K562 (cell line): ENCODE measurements around the gene OOSP4B. TPM values are rescaled to one million over a fixed set of nuclear protein-coding genes. Genes with fewer than 3 reads are reported as not detected.
A peak's percentile ranks its signal among the peaks of the same experiment; 100 is the strongest.
"Not testable (repeated sequence)": the region's sequence is repeated elsewhere in the genome, so short reads cannot be mapped to it uniquely, and the experiment has no call there.

Source experiments
- ATAC-seq: fragments of 200-7000 bp; cut with Tn5 transposase; 3 replicates; pipeline ENCODE4 v1.9.1; 2020; ENCODE audit warnings: moderate library complexity
- BruUV-seq: library from RNA; stranded (reverse); fragments of 400-500 nt; replicated peaks from 2 replicates; lab custom pipeline; 2021; lab: Mats Ljungman, UMichigan
- CTCF ChIA-PET: fragments of 300-600 bp; formaldehyde crosslinking; extraction: SDS; loops from one replicate; lab custom pipeline; 2021; ENCODE audit warnings: low intra/inter-chr PET ratio; lab: Yijun Ruan, JAX
- POLR2A ChIA-PET: fragments of 300-600, 350-650 bp; sonication (Branson Sonifier 250); formaldehyde crosslinking; extraction: SDS; loops from one replicate; lab custom pipeline; 2021; ENCODE audit warnings: antibody characterized with exemption, inconsistent platforms; lab: Yijun Ruan, JAX
- DNase-seq, 4 experiments: peaks; one replicate each; pipeline versions ENCODE4 v3.0.0 to v3.0.0-alpha.2; 2011 to 2018; ENCODE audit warnings: low spot score in 3 of 4, mixed read lengths in 3 of 4; ENCODE audit errors: extremely low read depth in 1 of 4
- FAIRE-seq: peaks from 2 replicates; lab custom pipeline; 2011; peaks lifted over from hg19 to GRCh38; lab: Jason Lieb, UNC
- H2AFZ ChIP-seq: 2 replicates; pipeline ENCODE4 v1.6.0; 2011; ENCODE audit warnings: low read depth, low read length, control low read depth, inconsistent platforms
- H3K27ac ChIP-seq: fragments of 200-600 bp; 3 replicates; pipeline ENCODE4 v1.8.0; 2011; ENCODE audit warnings: low read depth, mild to moderate bottlenecking, control low read depth, inconsistent platforms, low read length, moderate library complexity, mixed read lengths; ENCODE audit errors: extremely low read depth
- H3K27me3 ChIP-seq, 2 experiments: fragments of 300-600 bp in 1 of 2; 2 replicates in 1 of 2; 3 replicates in 1 of 2; pipeline versions ENCODE4 v1.6.0 to v1.8.0; 2011; ENCODE audit warnings: inconsistent platforms in 2 of 2, low read length in 2 of 2, mild to moderate bottlenecking in 1 of 2, mixed read lengths in 1 of 2, moderate library complexity in 1 of 2; ENCODE audit not compliant: control insufficient read depth in 2 of 2, insufficient read depth in 2 of 2
- H3K36me3 ChIP-seq: fragments of 300-600 bp; 3 replicates; pipeline ENCODE4 v1.8.0; 2011; ENCODE audit warnings: mild to moderate bottlenecking, low read length, inconsistent platforms; ENCODE audit not compliant: control insufficient read depth, insufficient read depth
- H3K4me1 ChIP-seq, 2 experiments: fragments of 200-600 bp in 1 of 2; replicated peaks in 1 of 2; 2 replicates in 1 of 2; 3 replicates in 1 of 2; pipeline versions ENCODE4 v1.5.1 to v1.8.0; 2011; ENCODE audit warnings: inconsistent platforms in 2 of 2, low read length in 2 of 2, mild to moderate bottlenecking in 1 of 2, mixed read lengths in 1 of 2, moderate library complexity in 1 of 2; ENCODE audit not compliant: control insufficient read depth in 2 of 2, insufficient read depth in 2 of 2
- H3K4me2 ChIP-seq: 2 replicates; pipeline ENCODE4 v1.6.1; 2011; ENCODE audit warnings: low read length, control low read depth, inconsistent platforms, mixed read lengths; ENCODE audit not compliant: insufficient read depth
- H3K4me3 ChIP-seq: fragments of 200-600 bp; sonication (generic), shearing (Covaris generic); 2 replicates; pipeline ENCODE4 v1.5.1; 2016; ENCODE audit warnings: control low read depth, inconsistent platforms
- H3K79me2 ChIP-seq: fragments of 200-600 bp; 3 replicates; pipeline ENCODE4 v1.8.0; 2011; ENCODE audit warnings: low read length, inconsistent platforms; ENCODE audit not compliant: control insufficient read depth, insufficient read depth
- H3K9ac ChIP-seq, 2 experiments: 2 replicates each; pipeline versions ENCODE4 v1.6.0 to v1.6.1; 2011; ENCODE audit warnings: low read depth in 2 of 2, low read length in 2 of 2, control low read depth in 1 of 2, inconsistent platforms in 1 of 2, mild to moderate bottlenecking in 1 of 2, mixed read lengths in 1 of 2; ENCODE audit not compliant: insufficient read depth in 1 of 2
- H3K9me1 ChIP-seq: one replicate; pipeline ENCODE4 v1.6.0; 2011; ENCODE audit warnings: inconsistent platforms, mild to moderate bottlenecking, low read length, moderate library complexity; ENCODE audit not compliant: control insufficient read depth, insufficient read depth
- H3K9me3 ChIP-seq: replicated peaks from 2 replicates; pipeline ENCODE4 v1.5.1; 2011; ENCODE audit warnings: low read depth, low read length, inconsistent platforms; ENCODE audit not compliant: control insufficient read depth, insufficient read depth
- H4K20me1 ChIP-seq: replicated peaks from 2 replicates; pipeline ENCODE4 v1.6.1; 2011; ENCODE audit warnings: low read length, inconsistent platforms, mixed read lengths; ENCODE audit not compliant: control insufficient read depth, insufficient read depth
- AFF1 ChIP-seq, 2 experiments: fragments of 450-650 bp; IDR thresholded peaks; 2 replicates each; pipeline ENCODE4 v1.6.1; 2018; ENCODE audit warnings: mild to moderate bottlenecking in 2 of 2, low read depth in 1 of 2; ENCODE audit not compliant: partially characterized antibody in 2 of 2
- FOXA3 ChIP-seq, 2 experiments: fragments of 450-650 bp in 1 of 2; sonication (generic) in 1 of 2; formaldehyde crosslinking; IDR thresholded peaks in 1 of 2; conservative IDR thresholded peaks in 1 of 2; 2 replicates each; pipeline versions ENCODE4 v1.4.0 to v1.8.0; 2020 to 2022; ENCODE audit warnings: mild to moderate bottlenecking in 2 of 2, missing genetic modification reagents in 1 of 2
- SMARCE1 ChIP-seq: fragments of 450-650 bp; IDR thresholded peaks from 2 replicates; pipeline ENCODE4 v1.7.1; 2016; ENCODE audit warnings: mild to moderate bottlenecking
- WGBS: fragments of 100-300 bp; shearing (Covaris generic); methylation state at CpG from one replicate; pipeline ENCODE4 v1.1.6; 2016; ENCODE audit warnings: low coverage, mixed read lengths; ENCODE audit not compliant: insufficient coverage; ENCODE audit errors: missing lambda C conversion rate; 5-methylcytosine and 5-hydroxymethylcytosine counted together
- in situ Hi-C: fragments of 300-500 bp; cut with MboI; formaldehyde crosslinking; loops from 4 replicates; pipeline ENCODE4 v1.15.0; 2018; ENCODE audit warnings: inconsistent platforms, mixed read lengths
- intact Hi-C: fragments of 100-400 bp; cut with micrococcal nuclease; formaldehyde crosslinking; loops from 2 replicates; pipeline ENCODE4 v1.14.2; 2022
- polyA plus RNA-seq, 8 experiments: library from polyadenylated mRNA; depleted of rRNA in 4 of 8; stranded (reverse) in 5 of 8; unstranded in 3 of 8; fragments of >200 nt; fragmentation: Nextera tagmentation in 2 of 8; fragmentation: Illumina TruSeq in 1 of 8; extraction: Ambion mirVana in 2 of 8; extraction: Trizol in 1 of 8; gene quantifications; 2 replicates each; pipeline versions ENCODE4 v1.2.1 to v1.2.3, GENCODE V29; 2011 to 2014; ENCODE audit warnings: inconsistent platforms in 1 of 8, missing spikeins in 1 of 8
- total RNA-seq, 7 experiments: library from RNA; depleted of rRNA in 6 of 7; stranded (reverse); fragments of >200 nt in 6 of 7; fragmentation: Illumina TruSeq in 2 of 7; extraction: Trizol in 2 of 7; gene quantifications; 2 replicates each; pipeline versions ENCODE4 v1.2.1 to v1.2.3, GENCODE V29; 2011 to 2021; ENCODE audit warnings: low replicate concordance in 1 of 7

The OOSP4B gene
- total and polyA plus RNA-seq, 9 of the 15 experiments (the other 6 are each of a cell fraction or from before 2014, with no cell fraction given) = 0.10 to 0.43 (median 0.15) TPM; not detected in 5

DNA sequence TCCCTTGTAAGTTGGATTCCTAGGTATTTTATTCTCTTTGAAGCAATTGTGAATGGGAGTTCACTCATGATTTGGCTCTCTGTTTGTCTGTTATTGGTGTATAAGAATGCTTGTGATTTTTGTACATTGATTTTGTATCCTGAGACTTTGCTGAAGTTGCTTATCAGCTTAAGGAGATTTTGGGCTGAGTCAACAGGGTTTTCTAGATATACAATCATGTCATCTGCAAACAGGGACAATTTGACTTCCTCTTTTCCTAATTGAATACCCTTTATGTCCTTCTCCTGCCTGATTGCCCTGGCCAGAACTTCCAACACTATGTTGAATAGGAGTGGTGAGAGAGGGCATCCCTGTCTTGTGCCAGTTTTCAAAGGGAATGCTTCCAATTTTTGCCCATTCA is 33.4 kb downstream of the OOSP4B start:
- H3K9ac ChIP-seq, H3K27ac ChIP-seq, H3K27me3 ChIP-seq, ATAC-seq, CTCF ChIA-PET, in situ Hi-C loops, H3K79me2 ChIP-seq, H4K20me1 ChIP-seq, POLR2A ChIA-PET, H3K36me3 ChIP-seq, H3K4me1 ChIP-seq, BruUV-seq, H3K9me3 ChIP-seq, H3K4me3 ChIP-seq, DNase-seq, H3K9me1 ChIP-seq, H3K4me2 ChIP-seq, FAIRE-seq, H2AFZ ChIP-seq: not testable (repeated sequence)
- intact Hi-C loops = loop anchor here (10.0 kb wide), 1 partner anchor 296 kb away; the partner anchor contains the start of gene STX3
- TF ChIP-seq SMARCE1 (peak; percentile 70; the same call in 1 of the 2 replicates), FOXA3 (CRISPR knock-in tag; conservative IDR thresholded peaks at IDR 0.05 in 1 of 2, IDR thresholded peaks at IDR 0.05 in 1 of 2) (peak in 1 of 2 experiments; percentile 76; a peak in 2 of 4 replicates)

DNA sequence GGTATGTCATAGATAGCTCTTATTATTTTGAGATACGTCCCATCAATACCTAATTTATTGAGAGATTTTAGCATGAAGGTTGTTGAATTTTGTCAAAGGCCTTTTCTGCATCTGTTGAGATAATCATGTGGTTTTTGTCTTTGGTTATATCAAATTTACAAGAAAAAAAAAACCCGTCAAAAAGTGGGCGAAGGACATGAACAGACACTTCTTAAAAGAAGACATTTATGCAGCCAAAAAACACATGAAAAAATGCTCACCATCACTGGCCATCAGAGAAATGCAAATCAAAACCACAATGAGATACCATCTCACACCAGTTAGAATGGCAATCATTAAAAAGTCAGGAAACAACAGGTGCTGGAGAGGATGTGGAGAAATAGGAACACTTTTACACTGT is 33.9 kb downstream of the OOSP4B start:
- TF ChIP-seq AFF1 (IDR thresholded peaks at IDR 0.05; ENCODE audit: low read depth in 1 of 2, partially characterized antibody in 2 of 2) = peak in 1 of 2 experiments; percentile 98
- ATAC-seq, H3K4me3 ChIP-seq, H3K79me2 ChIP-seq, H3K9me3 ChIP-seq, in situ Hi-C loops, CTCF ChIA-PET, H3K36me3 ChIP-seq, BruUV-seq, H4K20me1 ChIP-seq, H2AFZ ChIP-seq, FAIRE-seq, POLR2A ChIA-PET, H3K9ac ChIP-seq, H3K27ac ChIP-seq, DNase-seq, H3K4me2 ChIP-seq, H3K9me1 ChIP-seq, H3K27me3 ChIP-seq: not testable (repeated sequence)
- WGBS = 69% methylated on average over 3 of the region's 3 CpGs
- peaks cover 3 to 14% of the 10 kb centered on the region in 2 experiments for H3K4me1 ChIP-seq
- intact Hi-C loops = loop anchor here (10.0 kb wide), 1 partner anchor 296 kb away; the partner anchor contains the start of gene STX3
